ENCODE results near the gene CYTL1. TPM values are rescaled to one million over a fixed set of nuclear protein-coding genes. Genes with fewer than 3 reads are reported as not detected.
A peak's percentile ranks its signal among the peaks of the same experiment; 100 is the strongest.

Gene CYTL1
- total RNA-seq, 1 donor from 2014 or later: 9.4 TPM

DNA sequence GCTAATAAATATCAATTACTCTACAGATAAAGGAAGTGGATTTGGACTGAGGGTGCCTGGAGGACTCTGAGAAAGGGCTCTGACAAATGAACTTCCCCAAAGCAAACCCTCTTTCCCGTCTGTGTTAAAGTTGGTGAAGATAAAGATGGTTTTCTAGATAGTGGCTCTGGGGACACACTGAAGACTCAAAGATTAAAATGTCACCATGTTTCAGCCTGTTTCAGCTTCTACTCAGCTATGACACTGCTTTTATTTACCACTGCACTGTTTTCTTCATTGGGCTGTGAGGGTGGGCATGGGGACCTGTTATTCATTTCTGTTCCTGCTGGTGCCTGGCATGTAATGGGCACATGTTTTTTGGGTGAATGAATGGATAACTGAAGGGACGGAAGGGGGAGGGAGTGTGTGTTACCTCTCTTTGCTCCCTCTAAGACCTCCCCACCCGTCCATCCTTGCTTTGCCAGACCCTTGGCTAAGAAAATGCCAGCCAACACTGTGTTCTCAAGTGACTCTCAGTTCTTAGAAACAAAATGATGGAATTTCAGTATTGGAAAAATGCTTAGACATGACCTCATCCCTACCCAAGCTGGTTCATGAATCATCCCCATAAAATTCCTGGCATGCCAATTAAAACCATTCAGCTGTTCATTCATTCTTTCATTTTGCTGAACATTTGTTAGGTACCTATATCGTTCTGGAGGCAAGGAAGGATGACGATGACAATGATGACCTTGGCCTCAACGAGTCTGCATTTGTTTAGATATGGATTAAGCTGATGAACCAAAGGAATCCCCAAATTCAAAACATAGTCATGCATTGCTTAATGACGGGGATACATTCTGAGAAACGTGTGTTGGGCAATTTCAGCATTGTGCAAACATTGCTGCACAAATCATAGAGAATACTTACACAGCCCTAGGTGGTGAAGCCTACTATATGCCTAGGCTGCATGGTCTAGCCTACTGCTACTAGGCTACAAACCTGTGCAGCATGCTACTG, 18.6 kb upstream of the CYTL1 start:
- TF ChIP-seq, protein P1, sequence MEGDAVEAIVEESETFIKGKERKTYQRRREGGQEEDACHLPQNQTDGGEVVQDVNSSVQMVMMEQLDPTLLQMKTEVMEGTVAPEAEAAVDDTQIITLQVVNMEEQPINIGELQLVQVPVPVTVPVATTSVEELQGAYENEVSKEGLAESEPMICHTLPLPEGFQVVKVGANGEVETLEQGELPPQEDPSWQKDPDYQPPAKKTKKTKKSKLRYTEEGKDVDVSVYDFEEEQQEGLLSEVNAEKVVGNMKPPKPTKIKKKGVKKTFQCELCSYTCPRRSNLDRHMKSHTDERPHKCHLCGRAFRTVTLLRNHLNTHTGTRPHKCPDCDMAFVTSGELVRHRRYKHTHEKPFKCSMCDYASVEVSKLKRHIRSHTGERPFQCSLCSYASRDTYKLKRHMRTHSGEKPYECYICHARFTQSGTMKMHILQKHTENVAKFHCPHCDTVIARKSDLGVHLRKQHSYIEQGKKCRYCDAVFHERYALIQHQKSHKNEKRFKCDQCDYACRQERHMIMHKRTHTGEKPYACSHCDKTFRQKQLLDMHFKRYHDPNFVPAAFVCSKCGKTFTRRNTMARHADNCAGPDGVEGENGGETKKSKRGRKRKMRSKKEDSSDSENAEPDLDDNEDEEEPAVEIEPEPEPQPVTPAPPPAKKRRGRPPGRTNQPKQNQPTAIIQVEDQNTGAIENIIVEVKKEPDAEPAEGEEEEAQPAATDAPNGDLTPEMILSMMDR (IDR thresholded peaks at IDR 0.05; ENCODE audit: insufficient read depth, low read length, poor library complexity, severe bottlenecking): no peak
- Histone ChIP-seq H3K4me3 (ENCODE audit: low read depth, low read length) (no peak overlapping the region), H3K27me3 (ENCODE audit: control insufficient read depth, insufficient read depth, low read length) (no peaks in the 10 kb centered on the region), H3K36me3 (ENCODE audit: control insufficient read depth, insufficient read depth, low read length) (no peaks in the 10 kb centered on the region)
- peak; percentile 88 for DNase-seq (ENCODE audit: low read depth)

DNA sequence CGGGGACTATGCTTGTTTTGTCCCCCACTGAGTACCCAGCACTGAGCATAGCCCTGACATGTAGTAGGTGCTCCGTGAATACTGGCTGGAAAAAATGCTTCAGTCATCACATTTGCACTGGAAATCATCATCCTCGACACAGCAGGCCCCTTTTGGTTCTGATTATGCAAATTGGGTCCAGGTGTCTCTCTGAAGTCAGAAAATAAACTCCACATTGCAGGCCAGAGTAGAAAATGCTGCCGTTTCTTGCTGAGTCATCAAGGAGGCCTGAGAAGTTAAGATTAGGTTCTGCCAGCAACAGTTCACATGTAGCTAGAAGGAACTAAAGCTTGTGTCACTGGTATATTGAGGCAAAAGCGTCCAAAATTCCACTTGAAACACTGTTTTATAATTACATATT, 17.0 kb upstream of the CYTL1 start:
- TF ChIP-seq, protein P1 (IDR thresholded peaks at IDR 0.05; ENCODE audit: insufficient read depth, low read length, poor library complexity, severe bottlenecking): no peak
- H3K27me3 ChIP-seq (ENCODE audit: control insufficient read depth, insufficient read depth, low read length): no peaks in the 10 kb centered on the region
- no peak for DNase-seq (ENCODE audit: low read depth)
- H3K4me3 ChIP-seq (ENCODE audit: low read depth, low read length): no peak overlapping the region
- H3K36me3 ChIP-seq (ENCODE audit: control insufficient read depth, insufficient read depth, low read length): no peaks in the 10 kb centered on the region

DNA sequence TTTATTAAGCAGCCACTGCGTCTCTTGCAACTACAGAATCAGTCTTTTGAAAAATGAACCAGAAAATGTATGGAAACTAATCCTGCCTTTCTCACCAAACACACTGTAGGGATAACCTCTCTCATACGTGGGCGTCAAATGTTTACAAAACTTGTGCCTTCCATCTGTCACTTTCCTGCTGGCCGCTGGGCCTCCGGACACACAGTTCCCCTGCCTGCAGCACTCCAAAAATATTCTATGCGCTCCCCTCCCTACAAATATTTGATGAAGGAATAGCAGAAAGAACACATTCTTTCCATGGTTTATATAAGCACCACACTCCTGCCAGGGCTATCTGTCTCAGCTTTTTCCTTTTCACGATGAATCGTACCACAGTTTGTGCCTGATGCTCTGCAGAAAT, 14.9 kb upstream of the CYTL1 start:
- no peaks in the 10 kb centered on the region for H3K36me3 ChIP-seq (ENCODE audit: control insufficient read depth, insufficient read depth, low read length)
- no peak for DNase-seq (ENCODE audit: low read depth)
- TF ChIP-seq, protein P1 (IDR thresholded peaks at IDR 0.05; ENCODE audit: insufficient read depth, low read length, poor library complexity, severe bottlenecking): no peak
- no peak overlapping the region for H3K4me3 ChIP-seq (ENCODE audit: low read depth, low read length)
- no peaks in the 10 kb centered on the region for H3K27me3 ChIP-seq (ENCODE audit: control insufficient read depth, insufficient read depth, low read length)

DNA sequence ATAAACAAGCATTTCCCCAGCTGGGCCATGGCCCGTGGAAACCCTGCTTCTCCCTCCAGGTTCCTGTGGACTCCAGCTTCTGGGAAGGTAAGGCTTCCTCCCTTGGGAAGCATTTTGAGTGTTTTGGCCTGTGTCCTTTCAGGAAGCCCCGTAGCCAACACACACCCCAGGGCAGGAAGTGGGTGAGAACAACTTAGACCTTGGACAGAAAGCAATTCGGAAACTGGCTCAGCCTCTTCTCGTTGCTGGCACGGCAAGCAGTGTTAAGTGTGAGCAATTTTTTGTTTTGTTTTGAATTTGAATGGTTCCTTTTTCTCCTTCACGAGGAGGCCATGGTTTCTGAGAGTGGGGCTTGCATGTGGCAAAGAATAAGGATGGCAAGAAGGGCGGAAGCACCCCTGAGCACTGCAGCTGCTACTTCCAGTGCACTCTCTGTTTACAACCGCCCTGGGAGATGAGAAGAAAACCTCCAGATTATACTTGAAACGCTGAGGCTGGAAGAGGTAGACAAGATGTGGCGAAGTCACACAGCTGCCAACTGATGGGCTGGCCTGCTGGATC, 14.1 kb upstream of the CYTL1 start:
- H3K36me3 ChIP-seq (ENCODE audit: control insufficient read depth, insufficient read depth, low read length): no peaks in the 10 kb centered on the region
- no peak for DNase-seq (ENCODE audit: low read depth)
- TF ChIP-seq, protein P1 (IDR thresholded peaks at IDR 0.05; ENCODE audit: insufficient read depth, low read length, poor library complexity, severe bottlenecking): no peak
- H3K27me3 ChIP-seq (ENCODE audit: control insufficient read depth, insufficient read depth, low read length): no peaks in the 10 kb centered on the region
- no peak overlapping the region for H3K4me3 ChIP-seq (ENCODE audit: low read depth, low read length)

DNA sequence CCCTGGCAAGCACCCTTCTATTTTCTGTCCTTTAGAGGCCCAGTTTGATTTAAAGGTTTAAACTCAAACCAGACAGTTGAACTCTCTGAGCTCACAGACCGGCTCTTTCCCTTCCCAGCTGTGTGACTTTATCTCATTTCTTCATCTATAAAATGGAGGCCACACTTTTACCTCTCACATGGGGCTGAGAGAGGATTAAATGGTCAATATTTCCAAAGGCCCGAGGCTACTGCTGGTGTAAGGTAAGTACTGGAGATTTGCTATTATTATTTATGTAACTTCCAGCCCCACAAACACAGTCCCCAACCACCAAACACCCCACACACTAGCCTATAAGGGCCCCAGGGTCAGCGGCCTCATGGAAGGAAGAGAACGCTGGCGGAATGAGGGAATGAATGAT, 13.6 kb upstream of the CYTL1 start:
- no peaks in the 10 kb centered on the region for H3K27me3 ChIP-seq (ENCODE audit: control insufficient read depth, insufficient read depth, low read length)
- no peak overlapping the region for H3K4me3 ChIP-seq (ENCODE audit: low read depth, low read length)
- no peak for DNase-seq (ENCODE audit: low read depth)
- TF ChIP-seq, protein P1 (IDR thresholded peaks at IDR 0.05; ENCODE audit: insufficient read depth, low read length, poor library complexity, severe bottlenecking): no peak
- H3K36me3 ChIP-seq (ENCODE audit: control insufficient read depth, insufficient read depth, low read length): no peaks in the 10 kb centered on the region
